Left ventricle myocardium inferior (tissue), 1 donor: ENCODE data around the gene GMPR2. TPM values are rescaled to one million over a fixed set of nuclear protein-coding genes. Genes with fewer than 3 reads are reported as not detected.

Source experiments
- DNase-seq: peaks from one replicate; pipeline ENCODE4 v3.0.0-alpha.2; 2020
- H3K27ac ChIP-seq: fragments of 200-600 bp; replicated peaks from 2 replicates; pipeline ENCODE4 v1.8.0; 2021
- H3K27me3 ChIP-seq: fragments of 200-600 bp; 2 replicates; pipeline ENCODE4 v1.8.0; 2021; ENCODE audit warnings: low read depth
- H3K36me3 ChIP-seq: fragments of 200-600 bp; 2 replicates; pipeline ENCODE4 v1.8.0; 2021
- H3K4me1 ChIP-seq: fragments of 200-600 bp; 2 replicates; pipeline ENCODE4 v1.8.0; 2021
- H3K4me3 ChIP-seq: fragments of 200-600 bp; 2 replicates; pipeline ENCODE4 v1.8.0; 2021; ENCODE audit warnings: mild to moderate bottlenecking, moderate library complexity
- H3K9me3 ChIP-seq: fragments of 200-600 bp; replicated peaks from 2 replicates; pipeline ENCODE4 v1.8.0; 2021
- CTCF ChIP-seq: fragments of 200-600 bp; IDR thresholded peaks from 2 replicates; pipeline ENCODE4 v1.8.0; 2021; ENCODE audit warnings: antibody characterized with exemption, mild to moderate bottlenecking, borderline replicate concordance
- intact Hi-C: fragments of 100-400 bp; cut with micrococcal nuclease; formaldehyde crosslinking; loops from one replicate; pipeline ENCODE4 v1.11.0; 2022
- total RNA-seq: library from RNA; stranded (reverse); fragmentation: NEBNext Ultra II Directional; extraction: Animal tissue kit (Norgen Biotek cat#: 25700); gene quantifications from one replicate; pipeline ENCODE4 v1.2.1, GENCODE V29; 2021
- donor health status: DM: no; HTN: yes; CAD: no; lungs with severe emphysema.

Gene GMPR2
- total RNA-seq, 1 donor from 2014 or later: 29.7 TPM

- Histone ChIP-seq H3K27ac (no peak overlapping the region), H3K4me3 (no peak overlapping the region), H3K9me3 (no peaks in the 10 kb centered on the region), H3K4me1 (peaks cover 10% of the 10 kb centered on the region), H3K27me3 (no peaks in the 10 kb centered on the region), H3K36me3 (no peaks in the 10 kb centered on the region)
- no peak for DNase-seq
- intact Hi-C loops: no loop called here
- TF ChIP-seq CTCF: no peak
Observed at GRCh38 chr14:24247422-24247821, 14.7 kb downstream of the GMPR2 start.

GRCh38 chr14:24249230-24250021 lies 16.7 kb downstream of the GMPR2 start:
- no peak for TF ChIP-seq CTCF
- no peaks in the 10 kb centered on the region for H3K4me1 ChIP-seq
- intact Hi-C loops: no loop called here
- no peak for DNase-seq
- no peaks in the 10 kb centered on the region for H3K9me3 ChIP-seq
- H3K27ac ChIP-seq: no peak overlapping the region
- no peak overlapping the region for H3K4me3 ChIP-seq
- H3K36me3 ChIP-seq: peaks cover 3% of the 10 kb centered on the region
- H3K27me3 ChIP-seq: no peaks in the 10 kb centered on the region

GRCh38 chr14:24250354-24250753 lies 17.6 kb downstream of the GMPR2 start:
- intact Hi-C loops: no loop called here
- Histone ChIP-seq H3K27me3 (no peaks in the 10 kb centered on the region), H3K4me1 (no peaks in the 10 kb centered on the region), H3K9me3 (no peaks in the 10 kb centered on the region), H3K4me3 (no peak overlapping the region), H3K36me3 (peaks cover 3% of the 10 kb centered on the region), H3K27ac (no peak overlapping the region)
- no peak for TF ChIP-seq CTCF
- no peak for DNase-seq

GRCh38 chr14:24251880-24252288 lies 19.2 kb downstream of the GMPR2 start:
- H3K4me3 ChIP-seq: no peak overlapping the region
- no peaks in the 10 kb centered on the region for H3K4me1 ChIP-seq
- no peak for TF ChIP-seq CTCF
- H3K9me3 ChIP-seq: no peaks in the 10 kb centered on the region
- H3K36me3 ChIP-seq: peaks cover 3% of the 10 kb centered on the region
- intact Hi-C loops: no loop called here
- no peak overlapping the region for H3K27ac ChIP-seq
- DNase-seq: no peak
- H3K27me3 ChIP-seq: no peaks in the 10 kb centered on the region

GRCh38 chr14:24252289-24253124 lies 19.8 kb downstream of the GMPR2 start:
- Histone ChIP-seq H3K27ac (no peak overlapping the region), H3K4me1 (no peaks in the 10 kb centered on the region), H3K27me3 (no peaks in the 10 kb centered on the region), H3K4me3 (no peak overlapping the region), H3K36me3 (peaks cover 3% of the 10 kb centered on the region), H3K9me3 (no peaks in the 10 kb centered on the region)
- DNase-seq: no peak
- no peak for TF ChIP-seq CTCF
- intact Hi-C loops: no loop called here
